IMR-90 (cell line): ENCODE results near the gene ZDHHC6.

Experiments used
- BHLHE40 ChIP-seq: fragments of 150-350 bp; IDR thresholded peaks from 2 replicates; pipeline ENCODE4 v1.6.1; 2016; ENCODE audit warnings: mild to moderate bottlenecking, low read depth, low read length
- CEBPB ChIP-seq: IDR thresholded peaks from 2 replicates; pipeline ENCODE4 v1.6.1; 2012; ENCODE audit warnings: low read depth, low read length, improper control_type of control experiment
- FOS ChIP-seq: fragments of 150-350 bp; IDR thresholded peaks from 2 replicates; pipeline ENCODE4 v1.6.1; 2016; ENCODE audit warnings: low read depth, low read length
- MAFK ChIP-seq: IDR thresholded peaks from 2 replicates; pipeline ENCODE4 v1.6.1; 2012; ENCODE audit warnings: low read depth, low read length, improper control_type of control experiment
- MXI1 ChIP-seq: IDR thresholded peaks from 2 replicates; pipeline ENCODE4 v1.6.1; 2012; ENCODE audit warnings: low read depth, mild to moderate bottlenecking, low read length, moderate library complexity, borderline replicate concordance
- NFE2L2 ChIP-seq: fragments of 150-350 bp; IDR thresholded peaks from 2 replicates; pipeline ENCODE4 v1.6.1; 2016; ENCODE audit warnings: low read depth, mild to moderate bottlenecking, low read length
- POLR2A ChIP-seq: IDR thresholded peaks from 2 replicates; pipeline ENCODE4 v1.6.1; 2012; ENCODE audit warnings: mild to moderate bottlenecking, low read depth, low read length
- RAD21 ChIP-seq: IDR thresholded peaks from 2 replicates; pipeline ENCODE4 v1.6.1; 2012; ENCODE audit warnings: low read length, improper control_type of control experiment
- RCOR1 ChIP-seq: IDR thresholded peaks from 2 replicates; pipeline ENCODE4 v1.6.1; 2012; ENCODE audit warnings: mild to moderate bottlenecking, low read length, improper control_type of control experiment; ENCODE audit not compliant: insufficient replicate concordance
- RFX5 ChIP-seq: IDR thresholded peaks from 2 replicates; pipeline ENCODE4 v1.8.0; 2012; ENCODE audit warnings: low read depth, mild to moderate bottlenecking, low read length, moderate library complexity
- SMC3 ChIP-seq: fragments of 150-350 bp; IDR thresholded peaks from 2 replicates; pipeline ENCODE4 v1.6.1; 2016; ENCODE audit warnings: low read depth, mild to moderate bottlenecking, antibody characterized with exemption, low read length, moderate library complexity
- TF ChIP-seq, protein P1 (sequence below): conservative IDR thresholded peaks from 2 replicates; pipeline ENCODE4 v1.5.1; 2012; ENCODE audit warnings: mild to moderate bottlenecking, low read depth, low read length, improper control_type of control experiment
- TF ChIP-seq, protein P2 (sequence below): fragments of 150-350 bp; IDR thresholded peaks from 2 replicates; pipeline ENCODE4 v1.6.1; 2017; ENCODE audit warnings: mild to moderate bottlenecking, antibody characterized with exemption, low read length, low read depth
- TF ChIP-seq, protein P3 (sequence below): fragments of 150-350 bp; IDR thresholded peaks from 2 replicates; pipeline ENCODE4 v1.6.1; 2016; ENCODE audit warnings: low read depth, mild to moderate bottlenecking, low read length, moderate library complexity, borderline replicate concordance

DNA sequence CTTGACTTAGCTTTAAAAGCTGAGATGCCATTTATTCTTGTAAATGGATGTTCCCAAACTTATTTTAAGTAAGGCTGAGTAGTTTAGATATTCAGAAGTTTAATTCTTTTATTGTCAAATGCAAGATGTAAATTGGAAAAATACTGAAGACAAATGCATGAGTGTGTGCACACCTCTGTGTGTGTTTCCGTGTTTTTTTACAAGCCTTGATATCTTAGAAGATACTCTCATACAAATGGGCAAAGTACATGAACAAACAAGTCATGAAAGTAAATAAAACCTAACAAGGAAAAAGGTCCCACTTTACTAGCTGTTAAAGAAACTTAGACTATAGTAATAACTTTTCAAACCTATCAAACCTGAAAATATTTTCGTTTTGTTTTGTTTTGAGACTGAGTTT lies 43.8 kb downstream of the ZDHHC6 start:
- TF ChIP-seq, protein P1, sequence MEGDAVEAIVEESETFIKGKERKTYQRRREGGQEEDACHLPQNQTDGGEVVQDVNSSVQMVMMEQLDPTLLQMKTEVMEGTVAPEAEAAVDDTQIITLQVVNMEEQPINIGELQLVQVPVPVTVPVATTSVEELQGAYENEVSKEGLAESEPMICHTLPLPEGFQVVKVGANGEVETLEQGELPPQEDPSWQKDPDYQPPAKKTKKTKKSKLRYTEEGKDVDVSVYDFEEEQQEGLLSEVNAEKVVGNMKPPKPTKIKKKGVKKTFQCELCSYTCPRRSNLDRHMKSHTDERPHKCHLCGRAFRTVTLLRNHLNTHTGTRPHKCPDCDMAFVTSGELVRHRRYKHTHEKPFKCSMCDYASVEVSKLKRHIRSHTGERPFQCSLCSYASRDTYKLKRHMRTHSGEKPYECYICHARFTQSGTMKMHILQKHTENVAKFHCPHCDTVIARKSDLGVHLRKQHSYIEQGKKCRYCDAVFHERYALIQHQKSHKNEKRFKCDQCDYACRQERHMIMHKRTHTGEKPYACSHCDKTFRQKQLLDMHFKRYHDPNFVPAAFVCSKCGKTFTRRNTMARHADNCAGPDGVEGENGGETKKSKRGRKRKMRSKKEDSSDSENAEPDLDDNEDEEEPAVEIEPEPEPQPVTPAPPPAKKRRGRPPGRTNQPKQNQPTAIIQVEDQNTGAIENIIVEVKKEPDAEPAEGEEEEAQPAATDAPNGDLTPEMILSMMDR: no peak
- no peak for TF ChIP-seq POLR2A
- TF ChIP-seq RCOR1: no peak
- no peak for TF ChIP-seq CEBPB
- TF ChIP-seq MAFK: no peak
- TF ChIP-seq, protein P2, sequence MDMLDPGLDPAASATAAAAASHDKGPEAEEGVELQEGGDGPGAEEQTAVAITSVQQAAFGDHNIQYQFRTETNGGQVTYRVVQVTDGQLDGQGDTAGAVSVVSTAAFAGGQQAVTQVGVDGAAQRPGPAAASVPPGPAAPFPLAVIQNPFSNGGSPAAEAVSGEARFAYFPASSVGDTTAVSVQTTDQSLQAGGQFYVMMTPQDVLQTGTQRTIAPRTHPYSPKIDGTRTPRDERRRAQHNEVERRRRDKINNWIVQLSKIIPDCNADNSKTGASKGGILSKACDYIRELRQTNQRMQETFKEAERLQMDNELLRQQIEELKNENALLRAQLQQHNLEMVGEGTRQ: no peak
- TF ChIP-seq NFE2L2: no peak
- no peak for TF ChIP-seq RFX5
- TF ChIP-seq RAD21: no peak
- no peak for TF ChIP-seq SMC3
- TF ChIP-seq MXI1: no peak
- no peak for TF ChIP-seq BHLHE40
- TF ChIP-seq, protein P3, sequence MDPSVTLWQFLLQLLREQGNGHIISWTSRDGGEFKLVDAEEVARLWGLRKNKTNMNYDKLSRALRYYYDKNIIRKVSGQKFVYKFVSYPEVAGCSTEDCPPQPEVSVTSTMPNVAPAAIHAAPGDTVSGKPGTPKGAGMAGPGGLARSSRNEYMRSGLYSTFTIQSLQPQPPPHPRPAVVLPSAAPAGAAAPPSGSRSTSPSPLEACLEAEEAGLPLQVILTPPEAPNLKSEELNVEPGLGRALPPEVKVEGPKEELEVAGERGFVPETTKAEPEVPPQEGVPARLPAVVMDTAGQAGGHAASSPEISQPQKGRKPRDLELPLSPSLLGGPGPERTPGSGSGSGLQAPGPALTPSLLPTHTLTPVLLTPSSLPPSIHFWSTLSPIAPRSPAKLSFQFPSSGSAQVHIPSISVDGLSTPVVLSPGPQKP: no peak
- no peak for TF ChIP-seq FOS
